Epithelial cell of proximal tubule (primary cell): ENCODE data around the gene RPEL1. TPM values are rescaled to one million over a fixed set of nuclear protein-coding genes. Genes with fewer than 3 reads are reported as not detected.
A peak's percentile ranks its signal among the peaks of the same experiment; 100 is the strongest.

Experiments
- DNase-seq: peaks from one replicate; pipeline ENCODE4 v3.0.0-alpha.2; 2011; ENCODE audit warnings: low read depth
- H3K4me3 ChIP-seq: 2 replicates; pipeline ENCODE4 v1.5.1; 2011; ENCODE audit warnings: low read depth, mild to moderate bottlenecking, low read length
- total RNA-seq: library from RNA; depleted of rRNA; stranded (reverse); fragments of >200 nt; gene quantifications from 2 replicates; pipeline ENCODE4 v1.2.3, GENCODE V29; 2015
- TF ChIP-seq, protein P1 (sequence below): conservative IDR thresholded peaks from 2 replicates; pipeline ENCODE4 v1.5.1; 2012; ENCODE audit warnings: low read depth, mild to moderate bottlenecking, low read length

Gene RPEL1
- total RNA-seq, 1 donor from 2014 or later: 0.06 TPM

- H3K4me3 ChIP-seq: peak overlapping the region; percentile 40
- DNase-seq: no peak
- TF ChIP-seq, protein P1, sequence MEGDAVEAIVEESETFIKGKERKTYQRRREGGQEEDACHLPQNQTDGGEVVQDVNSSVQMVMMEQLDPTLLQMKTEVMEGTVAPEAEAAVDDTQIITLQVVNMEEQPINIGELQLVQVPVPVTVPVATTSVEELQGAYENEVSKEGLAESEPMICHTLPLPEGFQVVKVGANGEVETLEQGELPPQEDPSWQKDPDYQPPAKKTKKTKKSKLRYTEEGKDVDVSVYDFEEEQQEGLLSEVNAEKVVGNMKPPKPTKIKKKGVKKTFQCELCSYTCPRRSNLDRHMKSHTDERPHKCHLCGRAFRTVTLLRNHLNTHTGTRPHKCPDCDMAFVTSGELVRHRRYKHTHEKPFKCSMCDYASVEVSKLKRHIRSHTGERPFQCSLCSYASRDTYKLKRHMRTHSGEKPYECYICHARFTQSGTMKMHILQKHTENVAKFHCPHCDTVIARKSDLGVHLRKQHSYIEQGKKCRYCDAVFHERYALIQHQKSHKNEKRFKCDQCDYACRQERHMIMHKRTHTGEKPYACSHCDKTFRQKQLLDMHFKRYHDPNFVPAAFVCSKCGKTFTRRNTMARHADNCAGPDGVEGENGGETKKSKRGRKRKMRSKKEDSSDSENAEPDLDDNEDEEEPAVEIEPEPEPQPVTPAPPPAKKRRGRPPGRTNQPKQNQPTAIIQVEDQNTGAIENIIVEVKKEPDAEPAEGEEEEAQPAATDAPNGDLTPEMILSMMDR: no peak
These were observed 30.7 kb downstream of the RPEL1 start for GRCh38 chr10:103276251-103276895.

GRCh38 chr10:103276896-103277712, 31.4 kb downstream of the RPEL1 start, which contains the start of gene INA:
INA (plus strand) TSS chr10:103277138; CDS start chr10:103277212, 74 bp downstream.
- peak within 1 kb of the TSS; percentile 40 for H3K4me3 ChIP-seq
- TF ChIP-seq, protein P1: no peak
- no peak for DNase-seq

DNA sequence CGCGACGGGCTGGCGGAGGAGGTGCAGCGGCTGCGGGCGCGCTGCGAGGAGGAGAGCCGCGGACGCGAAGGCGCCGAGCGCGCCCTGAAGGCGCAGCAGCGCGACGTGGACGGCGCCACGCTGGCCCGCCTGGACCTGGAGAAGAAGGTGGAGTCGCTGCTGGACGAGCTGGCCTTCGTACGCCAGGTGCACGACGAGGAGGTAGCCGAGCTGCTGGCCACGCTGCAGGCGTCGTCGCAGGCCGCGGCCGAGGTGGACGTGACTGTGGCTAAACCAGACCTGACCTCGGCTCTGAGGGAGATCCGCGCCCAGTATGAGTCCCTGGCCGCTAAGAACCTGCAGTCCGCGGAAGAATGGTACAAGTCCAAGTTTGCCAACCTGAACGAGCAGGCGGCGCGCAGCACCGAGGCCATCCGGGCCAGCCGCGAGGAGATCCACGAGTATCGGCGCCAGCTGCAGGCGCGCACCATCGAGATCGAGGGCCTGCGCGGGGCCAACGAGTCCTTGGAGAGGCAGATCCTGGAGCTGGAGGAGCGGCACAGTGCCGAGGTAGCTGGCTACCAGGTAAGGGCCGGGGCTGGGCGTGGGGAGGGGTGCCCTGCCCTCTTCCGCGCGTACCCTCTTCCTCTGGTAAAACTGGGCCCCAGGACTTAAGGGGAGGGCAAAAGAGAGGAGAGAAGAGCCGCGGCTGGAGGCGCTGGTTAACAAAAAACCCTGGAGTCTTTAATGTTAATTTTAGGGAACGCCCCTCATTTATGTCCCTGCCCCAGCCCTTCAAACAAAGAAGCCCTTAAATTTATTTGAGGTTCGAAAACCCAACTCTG, 32.2 kb downstream of the RPEL1 start:
- H3K4me3 ChIP-seq: peak overlapping the region; percentile 16
- TF ChIP-seq, protein P1: no peak
- DNase-seq: no peak

GRCh38 chr10:103278537-103278823, 32.8 kb downstream of the RPEL1 start:
- H3K4me3 ChIP-seq: no peak overlapping the region
- TF ChIP-seq, protein P1: no peak
- DNase-seq: no peak

GRCh38 chr10:103278862-103279298, 33.2 kb downstream of the RPEL1 start:
- no peak overlapping the region for H3K4me3 ChIP-seq
- TF ChIP-seq, protein P1: no peak
- no peak for DNase-seq

- H3K4me3 ChIP-seq: no peak overlapping the region
- TF ChIP-seq, protein P1: no peak
- no peak for DNase-seq
These were observed 34.3 kb downstream of the RPEL1 start for GRCh38 chr10:103280031-103280430.
